COLO668 (cell line): Measurements from ENCODE around the gene COX4I1.
A peak's percentile ranks its signal among the peaks of the same experiment; 100 is the strongest.
"Not testable (repeated sequence)": the region's sequence is repeated elsewhere in the genome, so short reads cannot be mapped to it uniquely, and the experiment has no call there.

Experiments used
- DNase-seq: peaks from one replicate; lab custom pipeline; 2025; ENCODE audit not compliant: unreplicated experiment; lab: John Stamatoyannopoulos, UW

COX4I1 gene

GRCh38 chr16:85823328-85823920, 23.9 kb downstream of the COX4I1 start:
- no peak for DNase-seq

- no peak for DNase-seq
Observed at GRCh38 chr16:85824161-85825135, 25.0 kb downstream of the COX4I1 start.

GRCh38 chr16:85825326-85825725, 25.8 kb downstream of the COX4I1 start:
- DNase-seq, result no peak

- no peak for DNase-seq
Observed at GRCh38 chr16:85826686-85827247, 27.3 kb downstream of the COX4I1 start.

- no peak for DNase-seq
Observed at GRCh38 chr16:85828166-85828565, 28.7 kb downstream of the COX4I1 start.

GRCh38 chr16:85829171-85829719, 29.8 kb downstream of the COX4I1 start:
- DNase-seq, result no peak

- no peak for DNase-seq
Observed at GRCh38 chr16:85829751-85830445, 30.4 kb downstream of the COX4I1 start.

- no peak for DNase-seq
Observed at GRCh38 chr16:85830821-85831220, 31.3 kb downstream of the COX4I1 start.

GRCh38 chr16:85832570-85833218, 33.2 kb downstream of the COX4I1 start:
- no peak for DNase-seq

GRCh38 chr16:85833219-85833920, 33.9 kb downstream of the COX4I1 start:
- no peak for DNase-seq

- no peak for DNase-seq
Observed at GRCh38 chr16:85834741-85835140, 35.2 kb downstream of the COX4I1 start.

GRCh38 chr16:85835227-85835751, 35.8 kb downstream of the COX4I1 start:
- DNase-seq, result no peak

GRCh38 chr16:85835956-85836705, 36.6 kb downstream of the COX4I1 start:
- no peak for DNase-seq

GRCh38 chr16:85836706-85837582, 37.4 kb downstream of the COX4I1 start:
- DNase-seq, result peak; percentile 27

- not testable (repeated sequence) for DNase-seq
Observed at GRCh38 chr16:85837654-85838053, 38.2 kb downstream of the COX4I1 start.

- no peak for DNase-seq
Observed at GRCh38 chr16:85838381-85838780, 38.9 kb downstream of the COX4I1 start.

- no peak for DNase-seq
Observed at GRCh38 chr16:85838876-85839585, 39.5 kb downstream of the COX4I1 start.
